NCI-H226 (cell line): ENCODE measurements around the gene AGFG1.

ENCODE experiments used
- DNase-seq: peaks from one replicate; pipeline ENCODE4 v3.0.0-alpha.2; 2015

Gene AGFG1

DNA sequence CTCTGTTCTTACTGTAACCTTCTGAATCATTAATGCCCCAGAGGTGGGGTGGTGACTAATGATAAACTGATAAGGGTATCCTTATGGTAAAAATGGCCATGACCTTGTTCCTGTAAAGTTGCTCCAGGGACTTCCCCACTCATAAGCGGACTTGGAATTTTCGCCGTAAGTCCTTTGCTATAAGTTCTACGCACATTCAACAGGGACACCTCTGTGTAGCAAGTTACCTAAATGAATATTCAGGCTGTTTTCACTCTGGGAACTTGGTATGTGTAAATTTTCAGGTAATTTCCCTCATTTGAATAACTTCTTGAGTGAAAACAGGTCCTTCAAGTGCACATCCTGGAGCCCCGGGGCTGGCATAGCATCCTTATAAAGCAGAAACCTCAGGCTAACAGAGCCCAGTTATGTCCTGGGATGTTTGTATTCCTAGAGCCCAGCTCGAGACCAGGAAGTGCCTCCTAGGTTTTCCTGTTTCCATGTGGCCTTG lies 9.4 kb upstream of the AGFG1 start:
- DNase-seq: no peak

DNA sequence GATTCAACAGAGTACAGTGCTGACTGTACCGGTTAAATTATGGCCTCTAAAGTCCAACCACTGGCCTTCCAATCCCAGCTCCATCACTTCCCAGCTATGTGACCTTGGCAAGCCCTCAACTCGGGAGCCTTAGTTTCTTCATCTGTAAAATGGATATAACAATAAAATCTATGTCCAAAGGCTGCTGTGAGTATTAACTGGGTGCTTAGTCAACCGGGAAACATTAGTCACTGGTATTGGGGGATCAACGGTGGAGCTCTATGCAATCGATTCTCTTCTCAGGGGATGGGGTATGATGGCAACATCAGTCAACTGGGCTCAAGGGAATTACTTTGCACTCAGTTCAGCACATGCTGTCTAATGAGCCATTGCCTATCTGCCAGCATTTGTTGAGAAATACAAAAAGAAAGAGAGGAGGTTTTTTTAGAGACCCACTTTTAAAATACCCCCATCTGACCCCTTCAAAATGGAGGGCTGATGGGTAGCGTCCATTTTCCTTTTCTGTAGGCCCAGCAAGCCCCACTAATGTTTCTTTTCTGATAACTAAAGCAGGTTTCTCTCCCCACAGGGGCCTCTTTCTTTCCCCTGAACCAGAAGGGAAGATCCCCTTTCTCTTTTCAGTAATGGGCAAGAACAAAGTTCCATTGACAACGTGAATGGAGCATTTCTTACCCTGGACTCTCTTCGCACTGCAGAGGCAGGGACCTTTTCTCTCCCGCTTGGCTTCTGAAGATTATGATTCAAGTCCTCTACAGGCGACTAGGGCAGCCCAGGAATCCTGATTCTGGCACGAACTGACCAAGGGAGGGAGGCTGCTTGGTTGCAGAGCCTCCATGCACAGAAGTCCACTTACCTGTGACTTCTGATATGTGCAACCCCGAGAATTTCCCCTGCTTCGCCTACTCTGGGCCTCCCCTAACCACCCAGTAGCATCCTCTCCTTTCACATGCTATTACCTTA lies 8.7 kb upstream of the AGFG1 start:
- no peak for DNase-seq

DNA sequence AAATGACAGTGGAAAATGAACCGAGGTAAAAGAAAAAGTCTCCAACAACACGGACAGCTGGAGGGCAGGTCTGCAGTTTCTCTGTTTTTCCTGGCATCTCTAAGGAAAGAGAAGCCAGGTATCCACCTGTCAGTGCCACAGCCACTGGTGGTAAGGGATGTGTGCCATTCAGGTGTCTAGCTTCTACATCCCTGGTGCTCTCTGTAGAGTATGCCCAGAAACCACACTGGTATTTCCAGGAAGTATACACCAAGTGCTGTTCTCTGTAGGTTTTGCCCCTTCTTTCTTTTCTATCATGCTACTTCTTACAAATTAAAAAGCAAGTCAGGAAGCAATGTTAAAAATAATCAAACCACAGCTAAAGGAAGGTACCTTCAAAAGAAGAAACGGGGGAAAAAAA lies 7.6 kb upstream of the AGFG1 start:
- no peak for DNase-seq

DNA sequence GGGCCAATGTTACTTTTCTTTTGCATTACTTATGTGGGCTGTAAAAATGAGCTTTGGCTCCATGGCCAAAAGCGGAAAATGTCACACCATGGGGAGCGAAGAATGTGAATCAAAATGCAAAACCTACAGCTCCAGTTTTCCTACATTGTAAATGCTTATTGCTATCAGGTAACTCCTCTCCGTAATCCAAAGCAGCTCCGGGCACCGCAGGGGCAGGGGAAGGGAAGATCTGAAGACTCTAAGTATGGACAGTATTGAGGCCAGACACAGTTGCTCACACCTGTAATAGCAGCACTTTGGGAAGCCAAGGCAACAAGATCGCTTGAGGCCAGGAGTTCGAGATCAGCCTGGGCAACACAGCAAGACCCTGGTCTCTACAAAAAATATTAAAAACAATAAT lies 7.1 kb upstream of the AGFG1 start:
- DNase-seq: no peak

DNA sequence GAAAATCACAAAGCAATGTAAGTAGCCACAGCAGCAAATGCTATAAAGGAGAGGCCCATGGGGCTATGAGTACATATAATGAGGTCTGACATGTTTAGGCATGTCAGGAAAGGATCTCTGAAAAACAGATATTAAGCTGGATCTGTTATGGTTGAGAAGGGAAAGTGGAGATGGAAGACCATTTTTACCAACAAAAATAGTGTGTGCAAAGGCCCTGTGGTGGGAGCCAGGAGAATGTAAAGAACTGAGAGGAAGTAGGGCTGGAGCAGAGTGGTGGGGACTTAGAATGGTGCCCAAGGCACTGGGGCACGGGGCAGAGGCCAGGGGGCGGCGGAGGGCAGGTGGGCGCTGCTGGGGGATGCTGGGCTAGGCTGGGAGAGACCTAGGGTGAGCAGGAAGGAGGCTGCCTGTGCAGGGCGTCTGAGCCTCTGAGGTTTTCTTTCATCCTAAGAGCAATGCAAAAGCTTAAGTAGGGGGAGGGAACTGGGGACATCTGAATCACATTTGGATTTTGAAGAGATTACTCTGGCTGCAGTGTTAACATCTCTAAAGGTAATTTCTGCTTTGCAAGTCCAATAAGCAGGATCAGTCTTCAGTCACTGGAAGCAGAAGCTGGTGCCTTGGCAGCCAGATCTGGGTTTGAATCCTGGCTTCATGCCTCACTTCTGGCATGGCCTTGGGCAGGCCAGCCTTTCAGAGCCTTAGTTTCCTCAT lies 4.9 kb upstream of the AGFG1 start:
- DNase-seq: no peak

DNA sequence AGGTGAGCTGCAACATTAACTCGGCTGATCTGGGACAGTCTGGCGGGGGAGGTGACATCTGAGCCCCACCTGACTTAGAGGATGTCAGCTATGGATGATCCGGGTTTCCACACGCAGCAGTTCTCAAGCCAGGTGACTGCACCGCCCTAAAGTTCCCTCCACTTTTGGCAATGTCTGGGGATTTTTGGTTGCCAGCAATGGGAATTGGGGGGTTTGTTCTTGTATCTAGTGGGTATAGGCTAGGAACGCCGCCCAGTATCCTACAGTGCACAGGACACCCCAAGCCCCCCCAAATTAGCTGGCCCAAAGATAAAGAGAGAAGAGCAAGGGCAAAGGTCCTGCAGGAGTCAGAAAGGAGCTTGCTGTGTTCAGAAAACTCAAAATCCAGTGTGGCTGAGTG lies 544 bp upstream of the AGFG1 start:
- no peak for DNase-seq

DNA sequence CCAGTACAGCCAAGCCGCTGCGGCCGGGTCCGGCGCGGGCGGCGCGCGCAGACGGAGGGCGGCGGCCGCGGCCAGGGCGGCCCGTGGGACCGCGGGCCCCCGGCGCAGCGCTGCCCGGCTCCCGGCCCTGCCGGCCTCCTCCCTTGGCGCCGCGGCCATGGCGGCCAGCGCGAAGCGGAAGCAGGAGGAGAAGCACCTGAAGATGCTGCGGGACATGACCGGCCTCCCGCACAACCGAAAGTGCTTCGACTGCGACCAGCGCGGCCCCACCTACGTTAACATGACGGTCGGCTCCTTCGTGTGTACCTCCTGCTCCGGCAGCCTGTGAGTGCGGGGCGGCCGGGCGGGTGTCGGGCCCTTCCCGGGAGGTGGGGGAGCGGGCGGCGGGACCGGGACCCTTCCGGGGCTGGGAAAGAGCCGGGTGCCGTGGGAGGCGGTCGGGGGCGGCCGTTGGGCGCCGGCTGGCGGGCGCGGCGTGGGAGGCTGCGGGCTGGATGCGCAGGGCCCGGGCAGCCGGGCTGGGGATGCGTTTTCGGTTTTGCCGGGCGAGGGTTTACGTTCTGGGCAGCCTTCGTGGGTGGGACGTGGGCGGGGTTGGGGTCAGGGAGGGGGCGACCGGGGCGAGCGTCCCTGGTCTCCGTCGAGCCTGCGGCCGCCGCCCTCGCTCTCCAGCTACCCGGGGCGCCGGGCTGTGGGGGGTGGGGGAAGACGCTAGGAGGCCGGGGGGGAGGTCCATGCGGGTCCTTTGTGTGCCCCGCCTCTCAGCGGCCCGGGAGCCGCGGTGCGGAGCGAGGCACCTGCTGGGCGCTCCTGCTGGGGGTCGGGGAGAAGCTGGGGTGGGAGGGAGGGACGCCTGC lies 537 bp downstream of the AGFG1 start:
- DNase-seq: peak; percentile 42

DNA sequence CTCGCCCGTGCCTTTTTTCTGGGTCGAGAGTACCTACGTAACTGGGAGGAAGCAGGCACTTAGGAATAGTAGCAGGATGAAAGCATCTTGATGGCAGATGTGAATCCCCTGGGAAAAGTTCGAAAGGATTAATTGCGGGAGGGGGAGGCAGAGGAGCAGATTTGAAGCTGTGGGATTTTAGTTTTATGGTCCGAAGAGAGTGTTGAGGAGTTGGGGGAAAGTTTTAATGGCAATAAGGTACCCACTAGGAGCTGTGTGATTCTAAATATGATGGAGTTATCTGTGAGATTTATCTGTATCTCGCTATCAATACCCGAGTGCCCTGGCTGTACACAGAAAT lies 1.1 kb downstream of the AGFG1 start:
- no peak for DNase-seq

DNA sequence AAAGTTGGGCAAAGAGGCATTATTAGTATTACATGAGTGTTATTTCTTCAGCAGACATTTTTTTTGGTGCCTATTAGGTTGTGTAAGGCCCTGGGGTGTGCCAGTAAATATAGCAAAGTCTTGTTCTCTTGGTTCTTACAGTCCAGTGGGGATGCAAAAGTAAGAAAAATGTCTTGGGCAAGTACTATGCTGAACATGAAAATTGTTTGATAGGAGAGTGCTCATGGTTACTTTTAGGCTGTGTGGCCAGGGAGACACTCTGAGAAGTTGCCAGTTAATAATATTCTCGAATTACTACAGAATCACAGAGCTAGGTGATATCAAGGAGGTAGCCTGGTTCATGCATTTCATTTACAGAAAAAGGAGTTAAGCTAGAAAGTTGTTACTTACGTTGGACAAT lies 1.9 kb downstream of the AGFG1 start:
- DNase-seq: no peak

DNA sequence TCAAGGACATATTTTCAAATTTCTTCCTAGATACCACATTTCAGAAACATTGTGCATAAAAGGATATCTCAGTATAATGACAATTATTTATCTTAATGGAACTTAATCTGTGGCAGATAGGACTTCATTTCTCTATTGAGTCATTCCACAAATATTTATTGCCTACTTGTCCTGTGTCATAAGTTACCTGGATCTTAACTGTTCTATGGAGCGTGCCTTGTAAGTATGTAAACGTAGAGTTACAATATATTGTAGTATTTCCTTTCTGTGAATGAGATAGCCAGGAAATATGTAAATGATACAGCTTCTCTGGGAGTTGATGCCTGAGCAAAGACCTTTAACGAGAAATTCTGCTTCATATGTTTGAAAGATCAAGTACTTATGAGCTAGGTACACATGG lies 2.5 kb downstream of the AGFG1 start:
- DNase-seq: no peak

DNA sequence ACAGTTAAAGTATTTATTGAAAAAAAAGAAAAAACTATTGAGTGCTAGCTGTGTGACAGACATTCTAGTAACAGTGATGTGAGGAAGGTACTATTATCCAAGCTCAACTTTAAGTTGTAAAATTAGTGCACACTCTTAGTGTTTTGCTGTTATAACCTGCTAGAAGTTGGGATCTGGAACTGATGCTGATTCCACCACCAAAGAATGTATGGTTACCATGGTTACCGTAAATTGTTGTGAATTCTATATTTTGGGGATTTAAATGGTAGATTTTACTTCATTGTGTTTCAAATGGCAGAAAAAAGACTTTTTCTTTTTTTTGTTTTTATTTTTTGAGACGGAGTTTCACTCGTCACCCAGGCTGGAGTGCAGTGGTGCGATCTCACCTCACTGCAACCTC lies 5.3 kb downstream of the AGFG1 start:
- no peak for DNase-seq

DNA sequence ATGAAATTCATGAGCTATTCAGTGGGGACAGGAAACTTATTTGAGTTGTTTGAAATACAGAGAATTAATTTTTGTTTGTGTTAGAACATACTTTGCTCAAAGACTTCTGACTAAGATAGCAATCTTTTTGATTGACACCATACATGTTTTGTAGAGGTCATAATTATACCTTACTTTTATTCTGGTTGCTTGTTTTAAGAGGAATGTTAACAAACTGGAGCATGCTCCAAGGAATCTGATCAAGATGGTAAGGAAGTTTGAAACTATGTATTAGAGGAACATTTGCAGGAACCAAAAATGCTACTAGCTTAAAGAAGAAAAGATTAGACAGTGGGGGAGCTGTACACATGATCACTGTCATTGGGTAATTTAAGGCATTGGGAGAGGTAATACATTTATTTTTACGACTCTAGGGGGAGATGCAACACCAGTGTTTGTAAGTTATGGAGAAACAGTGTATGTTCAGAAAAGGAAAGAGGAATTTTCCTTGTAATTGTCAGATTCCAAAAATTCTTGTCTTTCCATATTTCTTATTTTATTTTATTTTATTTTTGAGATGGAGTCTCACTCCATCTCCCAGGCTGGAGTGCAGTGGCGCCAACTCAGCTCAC lies 8.0 kb downstream of the AGFG1 start:
- DNase-seq: peak; percentile 30

DNA sequence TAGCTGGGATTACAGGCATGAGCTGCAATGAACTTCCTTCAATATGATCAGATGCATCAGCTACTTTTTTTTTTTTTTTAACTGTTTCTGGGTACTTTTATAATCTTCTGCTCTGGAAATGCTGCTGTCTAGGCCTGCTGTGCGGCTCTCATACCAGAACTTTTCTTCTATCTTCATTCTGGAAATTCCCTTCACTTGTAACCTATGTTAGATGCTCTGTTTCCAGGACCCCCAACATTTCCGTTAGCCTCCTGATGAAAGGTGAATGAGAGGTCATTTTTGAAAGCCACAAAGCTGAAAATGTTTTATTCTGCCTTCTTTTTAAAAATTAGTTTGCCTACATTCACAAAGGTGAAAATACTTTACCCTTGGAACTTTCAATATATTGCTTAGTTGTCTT lies 8.6 kb downstream of the AGFG1 start:
- DNase-seq: no peak

DNA sequence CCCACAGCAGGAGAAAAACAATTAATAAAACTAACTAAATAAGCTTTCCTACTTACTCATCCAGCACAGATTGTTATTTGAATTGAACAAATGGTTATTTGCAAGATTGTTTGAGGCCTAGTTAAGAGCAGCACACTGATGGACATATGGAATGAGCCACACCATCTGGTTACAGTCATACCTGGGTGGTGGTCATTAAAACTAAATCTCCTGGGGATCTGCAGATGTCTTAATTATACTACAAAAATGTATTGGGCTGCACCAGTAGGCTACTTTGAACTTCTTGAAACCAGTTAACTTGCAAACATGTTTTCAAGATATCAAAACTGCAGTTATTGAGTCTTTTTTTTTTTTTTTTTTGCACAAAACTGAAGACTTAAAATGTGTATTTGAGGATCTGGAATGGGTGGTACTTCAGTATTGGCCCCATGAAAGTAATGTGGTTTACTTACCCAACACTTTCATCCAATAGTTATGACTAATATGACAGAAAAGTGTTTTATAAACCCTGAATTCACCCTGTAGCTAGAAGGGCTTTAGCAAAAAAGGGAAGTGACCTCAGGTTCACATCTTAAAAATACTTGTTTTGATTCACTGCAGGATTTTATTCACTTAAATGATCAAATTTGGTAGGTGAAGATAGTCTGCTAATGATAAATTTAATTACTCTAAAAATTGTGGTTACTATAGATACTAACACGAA lies 10.8 kb downstream of the AGFG1 start:
- no peak for DNase-seq

DNA sequence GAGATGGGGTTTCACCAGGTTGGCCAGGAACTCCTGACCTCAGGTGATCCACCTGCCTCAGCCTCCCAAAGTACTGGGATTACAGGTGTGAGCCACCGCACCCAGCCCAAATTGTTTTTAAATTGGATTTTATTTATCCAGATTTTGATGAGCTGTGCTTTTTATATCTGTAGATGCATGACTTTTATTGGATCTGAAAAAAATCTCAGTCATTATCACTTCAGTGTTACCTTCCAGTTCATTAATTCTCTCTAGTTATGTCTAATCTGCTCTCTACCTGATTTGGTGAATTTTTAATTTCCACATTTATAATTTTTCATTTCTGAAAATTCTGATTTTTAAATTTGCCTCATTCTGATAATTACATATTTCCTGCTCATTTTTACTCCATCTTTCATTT lies 13.5 kb downstream of the AGFG1 start:
- no peak for DNase-seq

DNA sequence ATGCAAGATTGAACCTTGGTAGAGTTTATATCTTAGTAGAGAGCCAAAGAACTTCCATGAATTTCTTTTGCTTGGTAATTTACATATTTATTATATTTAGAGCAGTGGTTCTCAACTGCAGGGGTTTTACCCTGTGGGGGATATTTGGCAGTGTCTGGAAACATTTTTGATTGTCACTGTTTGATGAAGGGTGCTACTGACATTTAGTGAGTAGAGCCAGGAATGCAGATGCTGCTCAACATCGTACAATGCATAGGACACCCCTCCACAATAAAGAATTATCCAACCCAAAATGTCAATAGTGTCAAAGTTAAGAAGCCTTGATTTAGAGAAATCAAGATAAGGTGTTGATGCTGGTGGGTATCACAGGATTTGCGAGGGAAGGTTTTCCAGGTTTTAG lies 14.7 kb downstream of the AGFG1 start:
- no peak for DNase-seq

DNA sequence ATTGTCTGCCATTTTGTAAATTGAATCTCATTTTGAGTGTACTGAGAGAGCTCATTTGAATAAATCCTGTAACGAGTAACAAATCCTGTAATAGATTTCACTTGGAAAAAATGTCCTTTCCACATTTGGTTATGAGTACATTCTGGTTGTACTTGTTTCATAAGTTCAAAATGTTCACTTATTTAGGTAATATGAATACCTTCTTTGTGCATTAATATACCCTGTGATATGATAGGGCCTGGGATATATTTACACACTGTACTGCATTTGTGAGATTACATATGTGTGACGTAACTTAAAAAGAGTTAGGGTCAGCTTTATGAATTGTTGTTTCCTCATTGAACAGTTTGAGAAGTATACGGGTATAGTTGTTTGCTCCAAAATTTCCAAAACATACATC lies 16.1 kb downstream of the AGFG1 start:
- no peak for DNase-seq

DNA sequence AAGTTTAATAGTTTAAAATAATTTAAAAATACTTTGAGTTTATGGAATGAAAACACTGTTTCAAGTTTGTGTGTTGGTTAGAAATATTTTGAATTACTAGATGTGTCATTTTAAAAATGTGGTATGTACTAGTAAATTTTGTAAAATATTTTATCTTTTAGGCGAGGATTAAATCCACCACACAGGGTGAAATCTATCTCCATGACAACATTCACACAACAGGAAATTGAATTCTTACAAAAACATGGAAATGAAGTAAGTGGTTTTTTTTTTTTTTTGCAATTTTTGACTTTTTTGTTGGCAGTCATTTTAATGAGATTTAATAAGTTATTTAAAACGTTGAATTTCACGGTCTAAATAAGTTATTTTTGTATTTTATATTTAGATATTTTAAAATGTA lies 19.4 kb downstream of the AGFG1 start:
- DNase-seq: no peak

DNA sequence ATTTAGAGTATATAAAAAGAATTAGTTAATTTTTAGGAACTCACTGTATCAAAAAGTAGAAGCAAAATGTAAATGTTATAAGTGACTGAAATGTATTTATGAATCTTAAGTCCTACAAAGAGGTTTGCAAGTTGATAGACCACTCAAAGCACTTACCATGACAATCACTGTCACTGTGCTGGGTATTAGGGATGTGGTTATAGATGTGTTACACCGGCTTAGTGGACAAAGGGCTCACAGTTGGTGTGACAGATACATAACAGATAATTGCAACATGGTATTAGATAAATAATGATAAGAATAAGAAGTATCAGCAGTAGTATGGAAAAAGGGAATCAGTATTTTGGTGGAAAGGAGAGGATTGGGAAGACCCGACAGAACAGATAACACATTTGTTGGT lies 21.6 kb downstream of the AGFG1 start:
- no peak for DNase-seq

DNA sequence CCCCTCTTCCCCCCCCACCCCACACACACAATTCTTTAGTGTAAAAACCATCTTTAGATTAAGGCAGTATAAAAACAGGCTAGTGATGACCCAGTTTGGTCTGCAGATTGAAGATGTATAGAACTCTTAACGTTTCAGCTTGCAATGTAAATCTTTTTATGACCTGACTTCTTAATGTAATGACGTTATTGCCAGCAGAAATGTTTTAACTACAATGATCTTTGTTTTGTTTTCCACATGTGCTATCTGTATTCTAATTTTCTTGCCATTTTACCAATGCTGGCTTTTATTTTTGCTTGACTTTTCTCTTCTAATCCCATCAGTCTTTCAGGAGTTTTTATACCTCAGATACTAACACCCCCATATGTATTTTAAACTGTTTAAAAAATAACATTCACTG lies 25.2 kb downstream of the AGFG1 start:
- DNase-seq: no peak

DNA sequence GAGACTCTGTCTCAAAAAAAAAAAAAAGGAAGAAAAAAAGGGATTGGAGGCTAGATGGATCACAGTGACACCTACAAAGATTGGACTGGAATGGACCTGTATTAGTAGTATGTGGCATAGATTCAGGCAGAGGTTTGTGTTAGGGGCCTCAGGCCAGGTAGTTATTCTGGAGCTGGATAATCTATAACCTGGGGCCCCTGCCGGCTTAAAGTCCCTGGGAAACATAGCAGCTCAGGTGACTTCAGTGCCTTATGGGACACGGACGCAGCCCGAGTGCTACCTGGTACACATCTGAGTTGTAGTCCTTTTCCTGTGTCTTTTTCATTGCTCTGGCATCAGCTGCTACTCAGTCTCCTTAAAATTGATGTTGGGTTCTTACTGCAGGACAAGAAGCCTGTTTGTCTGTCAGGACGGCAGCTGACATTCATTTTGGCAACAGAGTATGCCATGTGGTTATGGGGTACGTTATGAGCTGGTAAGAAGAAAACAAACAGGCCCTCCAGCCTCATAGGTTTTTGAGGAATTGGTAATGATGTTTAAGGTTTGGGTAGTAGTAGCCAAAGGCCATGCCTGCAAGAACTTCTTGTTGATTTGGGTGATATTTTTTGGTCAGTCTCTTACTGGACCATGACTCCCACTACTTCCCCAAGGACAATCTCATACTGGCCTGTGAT lies 27.8 kb downstream of the AGFG1 start:
- no peak for DNase-seq

DNA sequence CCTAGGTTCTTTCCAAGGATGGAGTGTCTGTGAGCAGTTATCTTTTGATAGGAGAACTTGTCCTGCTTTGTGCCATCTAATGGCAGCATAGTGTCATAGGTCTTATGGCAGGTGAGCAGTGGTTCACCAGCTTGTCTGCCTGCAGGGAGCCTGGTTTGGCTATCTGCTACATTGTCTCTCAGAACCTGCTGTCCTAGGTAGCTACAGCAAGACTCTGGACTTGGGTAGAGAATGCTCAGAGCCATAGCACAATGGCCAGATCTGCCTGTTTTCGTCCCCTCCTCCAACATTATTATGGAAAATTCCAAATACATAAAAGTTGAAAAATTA lies 28.3 kb downstream of the AGFG1 start:
- DNase-seq: no peak
